ENCODE data around the gene TMOD1.

DNA sequence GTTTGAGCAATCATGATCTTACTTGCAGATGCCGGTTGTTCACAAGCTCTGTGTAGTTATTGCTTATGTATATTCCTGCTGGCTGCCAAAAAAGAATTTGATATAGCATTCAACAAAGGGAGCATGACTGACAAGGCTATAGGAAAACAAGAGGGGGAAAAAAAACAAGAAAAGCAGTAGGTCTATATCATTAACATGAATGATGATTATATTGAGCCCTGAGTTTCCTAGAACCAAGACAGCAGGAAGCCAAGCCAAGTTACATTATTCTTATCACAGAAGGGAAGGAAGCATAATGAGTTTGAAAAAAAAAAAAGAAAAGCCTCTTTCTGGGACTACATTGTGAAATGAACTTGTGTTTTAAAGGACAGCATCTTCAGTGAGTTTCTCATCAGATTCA is 90.7 kb downstream of the TMOD1 start:
- TF ChIP-seq, protein P1, sequence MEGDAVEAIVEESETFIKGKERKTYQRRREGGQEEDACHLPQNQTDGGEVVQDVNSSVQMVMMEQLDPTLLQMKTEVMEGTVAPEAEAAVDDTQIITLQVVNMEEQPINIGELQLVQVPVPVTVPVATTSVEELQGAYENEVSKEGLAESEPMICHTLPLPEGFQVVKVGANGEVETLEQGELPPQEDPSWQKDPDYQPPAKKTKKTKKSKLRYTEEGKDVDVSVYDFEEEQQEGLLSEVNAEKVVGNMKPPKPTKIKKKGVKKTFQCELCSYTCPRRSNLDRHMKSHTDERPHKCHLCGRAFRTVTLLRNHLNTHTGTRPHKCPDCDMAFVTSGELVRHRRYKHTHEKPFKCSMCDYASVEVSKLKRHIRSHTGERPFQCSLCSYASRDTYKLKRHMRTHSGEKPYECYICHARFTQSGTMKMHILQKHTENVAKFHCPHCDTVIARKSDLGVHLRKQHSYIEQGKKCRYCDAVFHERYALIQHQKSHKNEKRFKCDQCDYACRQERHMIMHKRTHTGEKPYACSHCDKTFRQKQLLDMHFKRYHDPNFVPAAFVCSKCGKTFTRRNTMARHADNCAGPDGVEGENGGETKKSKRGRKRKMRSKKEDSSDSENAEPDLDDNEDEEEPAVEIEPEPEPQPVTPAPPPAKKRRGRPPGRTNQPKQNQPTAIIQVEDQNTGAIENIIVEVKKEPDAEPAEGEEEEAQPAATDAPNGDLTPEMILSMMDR (IDR thresholded peaks at IDR 0.05): no peak
- no peak for TF ChIP-seq POLR2A (IDR thresholded peaks at IDR 0.05)

Measured in uterus (tissue), 2 donors.